Panc1 (cell line): ENCODE results near the gene KRT82.

Experiments
- CTCF ChIP-seq: fragments of 450-650 bp; IDR thresholded peaks from 2 replicates; pipeline ENCODE4 v1.5.1; 2017; ENCODE audit warnings: mild to moderate bottlenecking
- POLR2AphosphoS5 ChIP-seq: IDR thresholded peaks from 2 replicates; pipeline ENCODE4 v1.6.1; 2012; ENCODE audit warnings: mild to moderate bottlenecking, low read depth, low read length, moderate library complexity
- REST ChIP-seq, 2 experiments: IDR thresholded peaks; 2 replicates each; pipeline ENCODE4 v1.6.1; 2011 to 2012; ENCODE audit warnings: low read depth in 2 of 2, control low read depth in 1 of 2, low read length in 1 of 2, mild to moderate bottlenecking in 1 of 2, moderate library complexity in 1 of 2; ENCODE audit not compliant: insufficient read depth in 1 of 2
- TCF7L2 ChIP-seq: IDR thresholded peaks from 2 replicates; pipeline ENCODE4 v1.6.1; 2011; ENCODE audit warnings: mild to moderate bottlenecking, low read depth, low read length, inconsistent platforms

GRCh38 chr12:52445876-52446275, 39.7 kb upstream of the KRT82 start:
- TF ChIP-seq CTCF: no peak
- no peak for TF ChIP-seq POLR2AphosphoS5
- TF ChIP-seq REST (IDR thresholded peaks at IDR 0.05; ENCODE audit: insufficient read depth in 1 of 2, low read depth in 2 of 2, low read length in 1 of 2): no peak
- TF ChIP-seq TCF7L2: no peak
